DMS 273 treated with DMSO at 0.1 percent for 48 hours (cell line): ENCODE results near the gene C1QTNF1.
A peak's percentile ranks its signal among the peaks of the same experiment; 100 is the strongest.
"Not testable (repeated sequence)": the region's sequence is repeated elsewhere in the genome, so short reads cannot be mapped to it uniquely, and the experiment has no call there.

Experiments
- DNase-seq: peaks from one replicate; lab custom pipeline; 2025; lab: John Stamatoyannopoulos, UW

C1QTNF1 gene

GRCh38 chr17:79023180-79023705, 726 bp upstream of the C1QTNF1 start:
- no peak for DNase-seq

GRCh38 chr17:79024901-79025737, 1.1 kb downstream of the C1QTNF1 start:
- DNase-seq = no peak

- DNase-seq = no peak
Observed at GRCh38 chr17:79026376-79027273, 2.7 kb downstream of the C1QTNF1 start.

GRCh38 chr17:79027274-79027924, 3.4 kb downstream of the C1QTNF1 start:
- no peak for DNase-seq

GRCh38 chr17:79027925-79028491, 4.0 kb downstream of the C1QTNF1 start:
- no peak for DNase-seq

GRCh38 chr17:79028496-79029326, 4.7 kb downstream of the C1QTNF1 start:
- DNase-seq = no peak

GRCh38 chr17:79029327-79030009, 5.5 kb downstream of the C1QTNF1 start:
- no peak for DNase-seq

- DNase-seq = not testable (repeated sequence)
Observed at GRCh38 chr17:79030636-79031035, 6.7 kb downstream of the C1QTNF1 start.

GRCh38 chr17:79031996-79032875, 8.3 kb downstream of the C1QTNF1 start:
- no peak for DNase-seq

GRCh38 chr17:79033046-79033616, 9.2 kb downstream of the C1QTNF1 start:
- no peak for DNase-seq

GRCh38 chr17:79033741-79034501, 10.0 kb downstream of the C1QTNF1 start:
- peak; percentile 92 for DNase-seq

- no peak for DNase-seq
Observed at GRCh38 chr17:79034931-79035485, 11.0 kb downstream of the C1QTNF1 start.

GRCh38 chr17:79035686-79036085, 11.7 kb downstream of the C1QTNF1 start:
- DNase-seq = no peak

- no peak for DNase-seq
Observed at GRCh38 chr17:79036181-79036580, 12.2 kb downstream of the C1QTNF1 start.

- no peak for DNase-seq
Observed at GRCh38 chr17:79036596-79036995, 12.6 kb downstream of the C1QTNF1 start.

- DNase-seq = no peak
Observed at GRCh38 chr17:79038545-79039135, 14.7 kb downstream of the C1QTNF1 start.

GRCh38 chr17:79039171-79039570, 15.2 kb downstream of the C1QTNF1 start:
- DNase-seq = no peak
